ENCODE measurements around the gene CCDC152. TPM values are rescaled to one million over a fixed set of nuclear protein-coding genes. Genes with fewer than 3 reads are reported as not detected.
A peak's percentile ranks its signal among the peaks of the same experiment; 100 is the strongest.

The CCDC152 gene
- total RNA-seq, 1 donor from 2014 or later: 0.78 TPM

DNA sequence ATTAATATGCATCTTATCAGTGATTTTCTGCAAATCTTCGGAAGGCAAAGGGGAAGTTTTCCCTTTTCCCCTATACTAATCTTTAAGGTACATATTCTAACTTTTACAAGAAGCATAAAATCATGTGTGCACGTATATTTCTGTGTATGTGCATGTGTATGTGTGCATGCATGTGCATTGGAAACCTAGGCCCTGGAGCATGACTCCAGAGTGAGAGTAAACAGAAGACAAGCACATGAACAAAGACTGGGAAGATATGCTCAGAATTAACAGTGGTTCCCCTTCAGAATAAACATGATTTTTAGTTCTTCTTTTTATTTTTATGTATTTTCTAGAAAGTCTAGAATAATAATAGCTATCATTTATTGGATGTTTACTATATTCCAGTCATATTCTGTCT lies 65.9 kb downstream of the CCDC152 start:
- no peak overlapping the region for H3K4me3 ChIP-seq
- no peaks in the 10 kb centered on the region for H3K4me1 ChIP-seq
- intact Hi-C loops (cut with DNase I): no loop called here

DNA sequence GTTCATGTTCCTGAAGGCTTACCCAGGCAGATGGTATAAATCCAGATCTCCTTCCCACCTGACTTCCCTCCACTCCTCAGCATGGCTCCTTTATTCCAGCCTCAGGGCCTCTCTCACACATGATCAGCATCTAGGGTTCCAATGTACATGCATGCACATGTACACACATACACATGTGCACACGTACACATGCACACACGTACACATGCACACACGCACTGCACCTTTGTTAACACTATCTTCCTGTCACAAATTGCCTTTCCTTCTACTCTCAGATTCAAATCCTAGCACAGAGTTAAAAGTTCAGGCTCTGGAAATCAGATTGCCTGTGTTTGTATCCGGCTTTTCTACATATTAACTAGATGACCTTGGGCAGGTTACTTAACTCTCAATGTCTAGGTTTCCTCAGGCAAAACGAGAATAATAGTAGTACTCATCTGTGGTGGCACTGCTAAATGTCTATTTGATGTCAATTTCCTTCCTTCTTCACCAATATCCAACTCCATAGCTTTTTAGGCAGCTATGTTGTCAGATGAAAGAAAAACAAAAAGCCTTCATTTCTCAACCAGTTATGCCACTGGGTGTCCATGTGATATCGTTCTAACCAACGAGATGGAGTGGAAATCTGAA lies 67.8 kb downstream of the CCDC152 start:
- Histone ChIP-seq H3K27ac (no peak overlapping the region), H3K27me3 (no peaks in the 10 kb centered on the region), H3K36me3 (no peaks in the 10 kb centered on the region), H3K9me3 (no peaks in the 10 kb centered on the region), H3K4me3 (no peak overlapping the region), H3K4me1 (no peaks in the 10 kb centered on the region)
- ATAC-seq (no peak), DNase-seq (no peak)
- intact Hi-C loops (cut with DNase I): no loop called here
- TF ChIP-seq, protein P1, sequence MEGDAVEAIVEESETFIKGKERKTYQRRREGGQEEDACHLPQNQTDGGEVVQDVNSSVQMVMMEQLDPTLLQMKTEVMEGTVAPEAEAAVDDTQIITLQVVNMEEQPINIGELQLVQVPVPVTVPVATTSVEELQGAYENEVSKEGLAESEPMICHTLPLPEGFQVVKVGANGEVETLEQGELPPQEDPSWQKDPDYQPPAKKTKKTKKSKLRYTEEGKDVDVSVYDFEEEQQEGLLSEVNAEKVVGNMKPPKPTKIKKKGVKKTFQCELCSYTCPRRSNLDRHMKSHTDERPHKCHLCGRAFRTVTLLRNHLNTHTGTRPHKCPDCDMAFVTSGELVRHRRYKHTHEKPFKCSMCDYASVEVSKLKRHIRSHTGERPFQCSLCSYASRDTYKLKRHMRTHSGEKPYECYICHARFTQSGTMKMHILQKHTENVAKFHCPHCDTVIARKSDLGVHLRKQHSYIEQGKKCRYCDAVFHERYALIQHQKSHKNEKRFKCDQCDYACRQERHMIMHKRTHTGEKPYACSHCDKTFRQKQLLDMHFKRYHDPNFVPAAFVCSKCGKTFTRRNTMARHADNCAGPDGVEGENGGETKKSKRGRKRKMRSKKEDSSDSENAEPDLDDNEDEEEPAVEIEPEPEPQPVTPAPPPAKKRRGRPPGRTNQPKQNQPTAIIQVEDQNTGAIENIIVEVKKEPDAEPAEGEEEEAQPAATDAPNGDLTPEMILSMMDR (IDR thresholded peaks at IDR 0.05): no peak

More for the DNA sequence above, 65.9 kb downstream of the CCDC152 start:
- ATAC-seq (no peak), DNase-seq (no peak)
- Histone ChIP-seq H3K27ac (no peak overlapping the region), H3K36me3 (no peaks in the 10 kb centered on the region), H3K27me3 (no peaks in the 10 kb centered on the region), H3K9me3 (no peaks in the 10 kb centered on the region)
- TF ChIP-seq, protein P1 (IDR thresholded peaks at IDR 0.05): no peak

DNA sequence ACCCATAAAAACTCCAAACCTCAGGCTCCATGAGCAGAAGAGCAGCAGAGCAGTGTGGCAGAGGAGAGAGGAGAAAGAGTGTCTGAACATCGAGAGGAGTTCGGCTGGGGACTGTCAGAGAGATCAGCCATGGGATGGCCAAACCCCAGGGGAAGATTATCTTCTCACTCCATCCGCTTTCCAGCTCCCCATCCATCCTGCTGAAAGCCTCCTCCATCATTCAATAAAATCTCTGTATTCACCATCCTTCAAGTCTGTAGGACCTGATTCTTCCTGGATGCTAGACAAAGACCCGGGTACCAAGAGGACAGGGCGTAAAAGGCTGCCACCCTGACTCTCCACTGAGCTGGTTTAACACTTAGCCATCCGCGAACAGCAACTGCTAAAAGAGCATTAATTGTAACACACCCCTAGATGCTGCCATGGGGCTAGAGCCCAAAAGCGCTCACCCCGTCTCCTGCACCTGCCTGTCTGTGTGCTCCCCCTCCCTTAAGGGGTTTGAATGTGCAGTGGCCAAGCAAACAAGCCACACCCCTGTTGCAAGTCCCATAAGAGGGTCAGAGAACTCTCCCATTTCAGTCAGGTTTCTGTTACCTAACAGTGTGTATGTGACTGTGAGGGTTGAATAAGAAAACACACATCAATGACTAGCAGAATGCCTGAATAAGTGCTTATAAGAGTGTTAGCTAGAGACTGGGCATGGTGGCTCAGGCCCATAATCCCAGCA lies 69.0 kb downstream of the CCDC152 start:
- intact Hi-C loops (cut with DNase I): no loop called here
- ATAC-seq: peak; percentile 94
- H3K4me3 ChIP-seq: no peak overlapping the region
- H3K36me3 ChIP-seq: no peaks in the 10 kb centered on the region
- H3K27ac ChIP-seq: no peak overlapping the region
- no peak for DNase-seq
- TF ChIP-seq, protein P1 (IDR thresholded peaks at IDR 0.05): no peak
- H3K27me3 ChIP-seq: no peaks in the 10 kb centered on the region
- H3K9me3 ChIP-seq: no peaks in the 10 kb centered on the region
- H3K4me1 ChIP-seq: no peaks in the 10 kb centered on the region

DNA sequence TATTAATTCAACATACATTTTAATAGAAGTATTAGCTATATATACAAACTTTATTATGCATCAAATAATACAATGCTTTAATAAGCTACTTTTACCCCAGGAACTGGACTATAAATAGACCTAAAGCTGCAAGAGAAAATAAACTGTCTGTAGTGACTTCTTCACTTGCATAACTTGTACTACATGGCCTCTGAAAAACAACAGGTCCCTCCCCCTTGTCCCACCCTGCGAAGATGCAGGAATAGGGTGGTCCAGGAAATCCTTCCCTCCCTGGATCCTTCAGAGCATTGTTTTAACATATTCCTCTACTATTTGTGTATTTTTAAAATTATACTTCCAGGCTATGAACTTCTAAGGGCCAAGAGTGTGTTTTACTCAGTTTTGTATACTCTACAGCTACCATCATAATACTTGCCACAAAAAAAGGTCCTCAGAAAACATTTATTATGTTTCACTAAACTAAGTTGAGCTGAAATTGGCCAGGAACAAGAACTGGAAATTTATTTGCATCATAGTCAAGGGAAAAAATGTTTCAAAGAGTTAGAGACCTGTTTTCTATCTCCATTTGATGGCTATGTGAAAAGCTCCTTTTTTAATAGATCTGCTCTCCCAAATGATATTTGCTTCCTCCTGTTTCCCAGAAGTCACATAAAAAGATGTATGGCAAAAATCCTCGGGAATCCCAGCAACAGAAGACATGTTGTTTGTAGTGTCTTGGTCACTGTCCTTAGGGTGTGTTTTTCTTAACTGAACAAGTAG lies 70.3 kb downstream of the CCDC152 start:
- Histone ChIP-seq H3K4me3 (no peak overlapping the region), H3K4me1 (no peaks in the 10 kb centered on the region), H3K27me3 (no peaks in the 10 kb centered on the region), H3K27ac (no peak overlapping the region), H3K9me3 (no peaks in the 10 kb centered on the region), H3K36me3 (no peaks in the 10 kb centered on the region)
- TF ChIP-seq, protein P1 (IDR thresholded peaks at IDR 0.05): no peak
- ATAC-seq (no peak), DNase-seq (no peak)
- intact Hi-C loops (cut with DNase I): no loop called here

DNA sequence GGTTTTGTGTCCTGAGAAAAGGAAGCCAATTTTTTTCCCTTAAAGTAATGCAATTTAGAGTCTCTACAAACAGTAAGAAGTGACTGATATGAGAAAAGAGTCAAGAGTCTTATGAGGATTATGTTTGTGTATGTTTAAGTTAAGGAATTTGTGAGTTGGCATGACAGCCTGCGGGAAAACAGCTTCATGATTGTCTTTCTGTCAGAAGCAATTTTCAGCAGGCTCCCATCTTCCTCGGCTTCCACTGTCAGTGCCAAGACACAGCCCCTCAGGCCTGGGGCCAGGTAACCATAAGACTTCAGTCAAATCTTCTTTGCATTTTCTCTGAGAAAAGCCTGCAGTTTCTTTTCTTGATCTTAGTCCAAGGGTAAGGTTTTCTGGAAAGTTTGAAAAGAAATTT lies 72.1 kb downstream of the CCDC152 start:
- intact Hi-C loops (cut with DNase I): no loop called here
- DNase-seq (no peak), ATAC-seq (no peak)
- TF ChIP-seq, protein P1 (IDR thresholded peaks at IDR 0.05): no peak
- no peaks in the 10 kb centered on the region for H3K36me3 ChIP-seq
- H3K4me3 ChIP-seq: no peak overlapping the region
- no peaks in the 10 kb centered on the region for H3K27me3 ChIP-seq
- no peaks in the 10 kb centered on the region for H3K9me3 ChIP-seq
- H3K27ac ChIP-seq: no peak overlapping the region
- H3K4me1 ChIP-seq: no peaks in the 10 kb centered on the region

Data from upper lobe of right lung (tissue), 1 donor.